ENCODE data around the gene TEX54. TPM values are rescaled to one million over a fixed set of nuclear protein-coding genes. Genes with fewer than 3 reads are reported as not detected.

Gene TEX54
- total and polyA plus RNA-seq, 2 of the 4 experiments (the other 2 are of a cell fraction) = not detected

DNA sequence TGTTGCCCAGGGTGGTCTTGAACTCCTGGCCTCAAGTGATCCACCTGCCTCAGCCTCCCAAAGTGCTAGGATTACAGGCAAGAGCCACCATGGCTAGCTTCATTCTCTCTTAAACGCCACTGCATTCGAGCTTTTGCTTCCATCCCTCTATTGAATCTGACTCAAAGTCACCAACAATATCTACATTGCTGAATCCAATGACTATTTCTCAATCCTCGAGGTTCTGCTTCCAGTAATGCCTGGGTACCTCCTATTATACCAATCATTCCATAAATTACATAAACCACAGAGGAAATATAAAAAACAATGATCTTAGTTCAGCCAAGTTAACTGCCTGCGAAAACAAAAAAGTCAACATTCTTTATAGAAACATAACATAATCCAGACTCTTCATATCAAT lies 15.5 kb downstream of the TEX54 start:
- Histone ChIP-seq H3K9ac (ENCODE audit: low read depth, low read length) (no peak overlapping the region), H3K4me1 (ENCODE audit: control insufficient read depth, insufficient read depth, low read length) (no peaks in the 10 kb centered on the region), H3K4me2 (ENCODE audit: low read depth, low read length) (no peak overlapping the region), H2AK5ac (ENCODE audit: low read depth, low read length) (no peak overlapping the region), H2BK15ac (ENCODE audit: low read depth, low read length) (no peak overlapping the region), H3K4me3 (ENCODE audit: insufficient read depth, low read depth, low read length) (no peak overlapping the region), H3K4ac (ENCODE audit: low read depth, low read length) (no peak overlapping the region), H2BK20ac (ENCODE audit: low read depth, low read length) (no peak overlapping the region), H2AK9ac (replicated peaks; ENCODE audit: low read depth, low read length, poor library complexity) (no peak overlapping the region), H3K79me1 (ENCODE audit: low read depth in 1 of 2, low read length in 2 of 2) (peaks cover 0 to 3% of the 10 kb centered on the region in 2 experiments; a peak in 2 of 4 replicates), H3K23ac (ENCODE audit: low read depth, low read length) (no peak overlapping the region), H3K18ac (ENCODE audit: low read depth, low read length) (no peak overlapping the region), H2AFZ (replicated peaks; ENCODE audit: low read length, poor library complexity) (no peak overlapping the region), H3K27ac (ENCODE audit: insufficient read depth, low read length) (no peak overlapping the region), H4K5ac (ENCODE audit: low read depth, low read length) (no peak overlapping the region), H4K91ac (ENCODE audit: insufficient read depth, low read depth, low read length) (no peak overlapping the region), H4K8ac (ENCODE audit: low read depth in 2 of 2, low read length in 2 of 2) (no peak overlapping the region), H3K9me1 (ENCODE audit: insufficient read depth, low read length) (no peaks in the 10 kb centered on the region), H2BK5ac (ENCODE audit: low read depth, low read length, poor library complexity, severe bottlenecking) (no peak overlapping the region), H3K27me3 (ENCODE audit: control insufficient read depth, insufficient read depth, low read length) (no peaks in the 10 kb centered on the region), H3K56ac (ENCODE audit: extremely low read depth, insufficient read depth, low read length) (no peak overlapping the region), H3K9me3 (ENCODE audit: control insufficient read depth, insufficient read depth, low read length) (no peaks in the 10 kb centered on the region), H4K20me1 (ENCODE audit: insufficient read depth, low read length) (no peaks in the 10 kb centered on the region), H3K14ac (replicated peaks; ENCODE audit: low read depth, low read length) (no peak overlapping the region), H2BK120ac (ENCODE audit: low read depth, low read length) (no peak overlapping the region), H3K36me3 (ENCODE audit: control insufficient read depth, insufficient read depth, low read length) (peaks cover 56% of the 10 kb centered on the region)
- DNase-seq (no peak), ATAC-seq (ENCODE audit: low read depth) (no peak)
- WGBS, 2 experiments (ENCODE audit: extremely low coverage in 2 of 2, insufficient read length in 1 of 2) = 84% methylated on average over 3 of the region's 4 CpGs; no CpG with 5 or more reads in 1 of the 2 experiments
- CTCF ChIA-PET = interaction anchor here (0.6 to 0.9 kb wide), 3 partner anchors 11 to 31 kb away, joined by 3 read pairs; no protein-coding TSS in a partner anchor
- POLR2A ChIA-PET (ENCODE audit: unreplicated experiment) = no interaction called here
- dilution Hi-C loops (cut with HindIII; ENCODE audit: low sequenced_read_pairs, unreplicated experiment) (no loop called here), in situ Hi-C loops (cut with MboI; ENCODE audit: low sequenced_read_pairs) (no loop called here), intact Hi-C loops (cut with micrococcal nuclease) (no loop called here)
- TF ChIP-seq, protein P1, sequence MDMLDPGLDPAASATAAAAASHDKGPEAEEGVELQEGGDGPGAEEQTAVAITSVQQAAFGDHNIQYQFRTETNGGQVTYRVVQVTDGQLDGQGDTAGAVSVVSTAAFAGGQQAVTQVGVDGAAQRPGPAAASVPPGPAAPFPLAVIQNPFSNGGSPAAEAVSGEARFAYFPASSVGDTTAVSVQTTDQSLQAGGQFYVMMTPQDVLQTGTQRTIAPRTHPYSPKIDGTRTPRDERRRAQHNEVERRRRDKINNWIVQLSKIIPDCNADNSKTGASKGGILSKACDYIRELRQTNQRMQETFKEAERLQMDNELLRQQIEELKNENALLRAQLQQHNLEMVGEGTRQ (IDR thresholded peaks at IDR 0.05; ENCODE audit: low read depth, low read length) = no peak
- TF ChIP-seq FOS (IDR thresholded peaks at IDR 0.05; ENCODE audit: low read depth, low read length) (no peak), MXI1 (IDR thresholded peaks at IDR 0.05; ENCODE audit: borderline replicate concordance, low read depth, low read length) (no peak), RAD21 (IDR thresholded peaks at IDR 0.05; ENCODE audit: low read length) (no peak), NFE2L2 (IDR thresholded peaks at IDR 0.05; ENCODE audit: low read depth, low read length) (no peak), MAFK (IDR thresholded peaks at IDR 0.05; ENCODE audit: low read depth, low read length) (no peak), RFX5 (IDR thresholded peaks at IDR 0.05; ENCODE audit: low read depth, low read length) (no peak), CHD1 (IDR thresholded peaks at IDR 0.05; ENCODE audit: low read depth, low read length) (no peak), CEBPB (IDR thresholded peaks at IDR 0.05; ENCODE audit: low read depth, low read length) (no peak), MAZ (IDR thresholded peaks at IDR 0.05; ENCODE audit: borderline replicate concordance, low read depth, low read length) (no peak), SMC3 (IDR thresholded peaks at IDR 0.05; ENCODE audit: low read depth, low read length) (no peak), RCOR1 (IDR thresholded peaks at IDR 0.05; ENCODE audit: insufficient replicate concordance, low read length) (no peak), POLR2A (IDR thresholded peaks at IDR 0.05; ENCODE audit: low read depth, low read length) (no peak), BHLHE40 (IDR thresholded peaks at IDR 0.05; ENCODE audit: low read depth, low read length) (no peak), CTCF (conservative IDR thresholded peaks at IDR 0.05; ENCODE audit: low read depth, low read length) (no peak)
- TF ChIP-seq, protein P2, sequence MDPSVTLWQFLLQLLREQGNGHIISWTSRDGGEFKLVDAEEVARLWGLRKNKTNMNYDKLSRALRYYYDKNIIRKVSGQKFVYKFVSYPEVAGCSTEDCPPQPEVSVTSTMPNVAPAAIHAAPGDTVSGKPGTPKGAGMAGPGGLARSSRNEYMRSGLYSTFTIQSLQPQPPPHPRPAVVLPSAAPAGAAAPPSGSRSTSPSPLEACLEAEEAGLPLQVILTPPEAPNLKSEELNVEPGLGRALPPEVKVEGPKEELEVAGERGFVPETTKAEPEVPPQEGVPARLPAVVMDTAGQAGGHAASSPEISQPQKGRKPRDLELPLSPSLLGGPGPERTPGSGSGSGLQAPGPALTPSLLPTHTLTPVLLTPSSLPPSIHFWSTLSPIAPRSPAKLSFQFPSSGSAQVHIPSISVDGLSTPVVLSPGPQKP (IDR thresholded peaks at IDR 0.05; ENCODE audit: borderline replicate concordance, low read depth, low read length) = no peak
- no TSS peak for BruUV-seq (replicated peaks)
